ENCODE measurements around the gene MCU.
"Not testable (repeated sequence)": the region's sequence is repeated elsewhere in the genome, so short reads cannot be mapped to it uniquely, and the experiment has no call there.

Gene MCU

DNA sequence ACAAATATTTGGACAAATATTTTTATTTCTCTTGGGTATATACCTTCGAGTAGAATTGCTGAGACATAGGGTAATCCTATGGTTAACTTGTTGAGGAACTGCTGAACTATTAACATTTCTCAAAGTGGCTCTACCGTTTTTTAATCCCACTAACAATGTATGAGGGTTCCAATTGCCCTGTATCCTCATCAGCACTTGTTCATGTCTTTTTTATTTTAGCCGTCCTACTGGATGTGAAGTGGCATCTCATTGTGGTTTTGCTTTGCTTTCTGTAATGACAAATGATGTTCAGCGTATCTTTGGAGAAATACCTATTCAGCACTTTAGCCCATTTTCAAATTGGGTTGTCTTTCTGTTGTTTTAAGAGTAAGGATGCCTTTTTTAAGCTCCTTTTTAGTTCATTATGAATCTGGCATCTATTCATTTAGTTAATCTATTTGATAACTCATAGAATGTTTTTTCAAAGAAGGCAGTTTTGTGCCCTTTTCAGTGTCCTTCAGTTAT is 40.0 kb downstream of the MCU start:
- DNase-seq, result no peak

DNA sequence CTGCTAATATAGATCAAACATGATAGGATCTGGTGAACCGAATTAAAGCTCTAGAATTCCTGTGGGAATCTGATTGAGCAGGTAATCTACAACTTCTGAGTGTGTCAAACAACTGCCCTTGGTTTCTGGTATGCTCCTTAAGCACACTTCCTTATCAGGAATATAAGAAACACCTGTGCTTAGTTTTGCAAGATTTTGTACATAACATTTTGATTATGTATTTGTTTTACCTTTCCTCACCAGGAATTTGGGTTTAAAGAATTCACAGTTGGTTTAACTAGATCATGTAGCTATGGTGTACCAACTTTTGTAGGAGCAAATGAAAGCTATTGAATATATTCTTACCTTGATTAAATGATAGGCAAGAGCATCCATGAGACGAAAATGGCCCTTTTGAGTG is 40.6 kb downstream of the MCU start:
- DNase-seq, result no peak

DNA sequence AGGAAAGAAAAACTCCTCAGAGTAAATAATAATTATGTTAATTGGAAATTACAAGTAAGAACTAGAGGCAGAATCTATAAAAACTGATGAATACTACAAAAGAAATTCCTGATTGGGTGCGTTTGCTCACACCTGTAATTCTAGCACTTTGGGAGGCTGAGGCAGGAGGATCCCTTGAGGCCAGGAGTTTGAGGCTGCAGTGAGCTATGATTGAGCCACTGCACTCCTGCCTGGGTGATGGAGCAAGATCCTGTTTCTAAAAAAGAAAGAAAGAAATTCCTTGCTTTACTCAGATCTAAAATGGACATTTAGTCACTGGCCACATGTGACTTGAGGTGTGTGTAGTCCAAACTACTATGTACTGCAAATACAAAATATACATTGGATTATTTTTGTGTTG is 42.0 kb downstream of the MCU start:
- no peak for DNase-seq

DNA sequence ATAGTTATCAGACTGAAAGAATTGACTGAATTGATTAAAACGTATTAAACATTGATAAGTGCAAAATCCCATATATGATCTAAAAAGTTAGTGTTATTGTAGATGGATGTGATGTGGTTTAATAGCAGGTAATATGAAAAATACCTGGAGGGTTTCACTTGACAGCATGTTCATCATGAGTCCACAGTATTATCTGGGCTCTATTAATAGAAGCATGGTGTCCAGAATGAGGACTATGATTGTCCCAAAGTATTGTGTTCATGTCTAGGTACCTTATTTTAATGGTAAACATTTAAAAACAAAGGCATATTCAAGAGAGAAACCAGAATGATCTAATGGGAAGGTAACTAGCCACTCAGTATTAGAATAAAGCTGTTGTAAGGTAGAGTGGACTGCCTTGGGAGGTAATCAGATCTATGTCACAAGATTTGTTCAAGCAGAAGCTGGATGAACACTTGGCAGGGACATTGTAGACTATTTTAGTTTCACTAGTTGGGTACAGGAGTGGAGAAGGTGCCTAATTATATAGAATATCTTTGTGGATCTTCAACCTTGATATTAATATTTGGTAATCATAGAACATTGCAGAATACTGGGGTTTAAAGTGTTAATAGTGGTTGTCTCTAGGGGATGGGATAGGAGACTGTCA is 43.5 kb downstream of the MCU start:
- no peak for DNase-seq

DNA sequence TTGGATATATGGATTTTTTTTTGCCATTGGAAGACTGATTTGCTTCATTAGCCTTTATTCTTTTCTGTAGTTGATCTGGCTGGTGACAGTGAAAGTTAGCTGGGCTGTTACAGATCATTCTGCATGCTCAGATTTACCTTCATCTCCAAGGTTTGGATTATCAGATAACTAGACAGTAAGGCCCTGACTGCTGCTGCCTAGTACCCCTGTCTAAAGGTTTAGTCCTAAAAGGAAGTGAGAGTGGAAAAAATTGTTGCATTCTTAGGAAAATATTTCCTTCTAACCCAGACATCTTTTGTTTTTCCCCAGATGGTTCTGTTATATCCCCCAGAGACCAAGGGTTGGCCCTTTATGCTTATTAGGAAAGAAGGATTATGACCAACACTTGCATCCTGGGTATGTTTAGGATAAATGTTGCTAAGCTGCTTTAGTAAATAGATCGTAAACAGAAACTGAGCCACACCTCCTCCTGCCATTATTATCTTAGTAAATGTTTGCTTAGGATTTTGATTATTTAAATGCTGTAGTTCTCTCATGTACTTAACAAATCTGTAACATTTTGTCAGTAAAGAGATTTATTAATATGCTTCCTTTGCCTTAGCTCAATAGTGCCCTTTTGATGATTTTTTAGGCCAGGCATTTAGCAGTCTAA is 44.4 kb downstream of the MCU start:
- peak; percentile 88 for DNase-seq

DNA sequence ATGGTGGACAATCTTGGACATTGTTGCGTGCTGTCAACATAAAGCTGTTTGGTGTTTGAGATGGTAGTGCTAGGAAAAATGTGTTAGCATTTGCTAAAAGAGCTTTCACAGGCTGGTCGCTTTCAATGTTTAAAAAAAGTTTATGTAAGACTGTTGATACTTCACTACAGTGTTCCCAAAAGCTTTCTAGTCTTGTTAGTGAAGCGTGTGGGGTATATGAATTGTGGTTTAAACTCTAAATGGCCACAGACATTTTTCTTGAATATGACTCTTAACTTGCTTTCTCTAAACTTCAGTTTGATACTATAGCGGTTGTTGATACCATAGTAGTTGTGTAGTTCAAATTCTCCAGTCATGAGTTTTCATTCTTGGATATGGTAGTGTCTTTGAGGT is 44.9 kb downstream of the MCU start:
- DNase-seq, result peak; percentile 43

DNA sequence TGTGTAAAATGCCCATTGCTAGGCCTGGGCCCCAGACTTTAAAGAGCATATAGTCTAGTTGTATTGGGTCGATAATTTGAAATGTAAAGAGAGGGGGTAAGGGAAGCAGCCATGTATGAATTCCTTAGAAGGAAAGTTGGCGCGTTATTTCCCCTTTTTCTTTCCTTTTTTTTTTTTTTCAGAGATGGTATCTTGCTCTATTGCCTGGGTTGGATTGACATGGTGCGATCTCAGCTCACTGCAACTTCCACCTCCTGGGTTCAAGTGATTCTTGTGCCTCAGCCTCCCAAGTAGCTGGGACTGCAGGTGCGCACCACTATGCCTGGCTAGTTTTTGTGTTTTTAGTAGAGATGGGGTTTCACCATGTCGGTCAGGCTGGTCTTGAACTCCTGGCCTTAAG is 45.4 kb downstream of the MCU start:
- DNase-seq, result not testable (repeated sequence)

DNA sequence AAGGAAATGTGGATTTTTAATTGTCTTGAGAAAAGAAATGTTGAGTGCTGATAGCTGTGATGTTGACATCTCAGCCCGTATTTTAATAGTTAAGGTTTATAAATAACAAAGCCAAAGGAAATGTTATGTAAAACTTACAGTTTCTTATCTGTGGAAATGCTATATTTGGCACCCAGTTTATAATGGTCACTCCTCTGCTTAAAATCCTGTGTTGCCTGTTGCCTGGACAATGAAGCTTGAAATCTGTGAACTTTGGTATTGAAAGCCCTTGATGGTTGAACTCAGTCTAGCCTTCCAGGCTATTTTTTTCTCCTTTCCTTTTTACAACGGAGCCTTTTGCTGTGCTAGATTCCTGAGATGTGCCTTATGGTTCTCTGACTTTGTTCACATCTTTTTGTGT is 46.5 kb downstream of the MCU start:
- no peak for DNase-seq

DNA sequence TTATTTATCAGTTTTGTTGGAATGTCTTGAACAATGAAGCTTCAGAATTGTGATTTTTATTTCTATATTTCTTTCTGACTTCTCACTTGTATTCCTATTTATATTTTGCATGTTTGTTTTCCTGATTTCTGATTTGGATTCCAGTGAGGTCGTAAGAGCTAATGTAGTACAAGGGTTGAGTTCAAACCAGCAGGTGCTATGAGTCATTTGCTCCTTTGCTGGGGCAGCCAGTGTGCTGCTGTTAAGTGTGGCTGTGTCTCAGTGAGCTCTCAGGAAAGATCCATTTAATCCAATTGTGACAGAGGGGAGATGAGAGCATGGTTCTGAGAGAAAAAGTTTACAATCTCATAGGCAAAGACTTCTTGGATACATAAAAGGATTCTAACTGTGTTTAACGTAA is 48.6 kb downstream of the MCU start:
- DNase-seq, result no peak

DNA sequence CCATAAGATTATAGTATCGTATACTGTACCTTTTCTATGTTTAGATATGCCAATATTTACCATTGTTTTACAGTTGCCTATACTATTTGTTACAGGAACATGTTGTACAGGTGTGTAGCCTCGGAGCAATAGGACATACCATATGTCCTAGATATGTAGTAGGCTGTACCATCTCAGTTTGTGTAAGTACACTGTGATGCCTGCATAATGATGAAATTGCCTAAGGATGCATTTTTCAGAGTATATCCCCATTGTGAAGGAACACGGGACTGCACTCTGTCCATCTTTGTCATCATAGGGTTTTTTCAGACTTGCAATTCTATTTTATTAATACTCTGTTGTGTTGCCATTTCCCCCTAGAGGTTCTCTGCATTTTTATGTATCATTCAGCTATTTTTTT is 50.1 kb downstream of the MCU start:
- no peak for DNase-seq

DNA sequence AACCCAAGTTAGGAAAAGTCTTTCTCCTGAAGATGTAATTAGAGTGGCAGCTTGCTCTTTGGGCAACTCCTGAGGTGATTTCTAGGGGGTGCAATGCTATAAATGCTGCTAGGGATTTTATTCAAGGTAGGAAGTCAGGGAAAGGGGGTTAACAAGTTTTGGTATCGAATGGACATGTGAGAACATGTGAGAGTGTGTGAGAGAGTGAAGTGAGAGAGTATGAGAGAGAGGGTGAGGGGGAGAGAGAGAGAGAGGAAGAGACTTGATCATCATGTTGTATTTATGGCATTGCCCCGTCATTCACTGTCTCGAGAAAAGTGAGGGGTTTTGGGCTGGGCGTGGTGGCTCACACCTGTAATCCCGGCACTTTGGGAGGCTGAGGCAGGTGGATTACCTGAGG is 50.9 kb downstream of the MCU start:
- DNase-seq, result no peak

DNA sequence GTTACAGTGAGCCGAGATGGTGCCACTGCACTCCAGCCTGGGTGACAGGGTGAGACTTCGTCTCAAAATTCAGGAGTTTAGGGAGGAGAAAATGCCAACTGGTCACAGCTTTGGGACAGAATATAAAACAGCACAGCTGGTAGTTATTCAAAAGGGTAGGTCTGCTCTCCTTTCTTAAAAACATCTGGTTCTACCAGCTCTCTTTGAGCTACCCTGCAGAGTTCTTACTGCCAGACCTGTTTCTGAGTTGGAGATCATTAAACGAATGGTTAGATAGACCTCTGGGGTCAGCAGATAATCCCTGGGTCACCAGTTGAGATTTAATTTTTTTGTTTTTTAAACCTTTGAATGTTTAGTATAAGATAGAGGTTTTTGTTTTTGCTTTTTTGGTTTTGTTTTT is 52.6 kb downstream of the MCU start:
- DNase-seq, result no peak

DNA sequence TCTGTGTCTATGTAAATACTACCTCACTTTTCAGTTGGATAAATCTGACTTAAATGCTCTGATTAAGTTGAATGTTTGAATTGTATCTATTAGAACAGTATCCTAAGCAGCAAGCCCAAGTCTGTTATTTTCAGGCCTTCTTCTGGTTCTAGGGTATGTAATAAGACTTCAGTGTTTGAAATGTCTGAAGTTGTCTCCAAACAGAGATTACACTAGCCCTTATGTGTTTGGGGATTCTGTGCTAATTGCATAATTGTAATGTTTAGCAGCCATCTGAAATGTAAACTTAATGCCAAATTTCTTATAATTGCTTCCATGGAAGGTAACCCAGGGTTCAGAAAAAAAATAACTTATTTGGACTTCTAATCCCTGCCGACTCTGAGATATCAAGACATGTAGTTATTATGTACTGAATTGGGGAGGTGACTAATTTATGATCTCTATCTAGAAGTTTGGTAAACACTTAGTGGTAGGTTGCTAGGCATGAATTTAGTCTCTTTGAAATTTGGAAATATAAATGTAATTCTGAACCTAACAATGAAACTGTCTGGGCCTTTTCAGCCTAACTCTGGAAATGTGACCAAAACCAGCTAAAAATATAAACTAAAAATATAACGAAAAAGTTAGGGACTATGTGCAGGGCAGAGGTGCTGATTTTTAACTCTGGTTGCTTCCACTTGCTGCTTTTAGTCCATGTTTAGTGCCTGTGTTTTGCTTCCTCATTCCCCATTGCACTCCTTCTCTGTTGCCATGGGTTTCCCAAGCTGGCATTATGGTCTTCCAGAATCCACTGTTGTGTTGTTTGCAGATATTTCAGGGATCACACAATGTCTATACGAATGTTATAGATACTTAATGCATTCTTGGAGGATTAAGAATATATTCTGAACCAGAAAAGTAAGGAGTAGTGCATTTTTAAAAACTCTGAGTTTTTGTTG is 54.8 kb downstream of the MCU start:
- peak; percentile 30 for DNase-seq

DNA sequence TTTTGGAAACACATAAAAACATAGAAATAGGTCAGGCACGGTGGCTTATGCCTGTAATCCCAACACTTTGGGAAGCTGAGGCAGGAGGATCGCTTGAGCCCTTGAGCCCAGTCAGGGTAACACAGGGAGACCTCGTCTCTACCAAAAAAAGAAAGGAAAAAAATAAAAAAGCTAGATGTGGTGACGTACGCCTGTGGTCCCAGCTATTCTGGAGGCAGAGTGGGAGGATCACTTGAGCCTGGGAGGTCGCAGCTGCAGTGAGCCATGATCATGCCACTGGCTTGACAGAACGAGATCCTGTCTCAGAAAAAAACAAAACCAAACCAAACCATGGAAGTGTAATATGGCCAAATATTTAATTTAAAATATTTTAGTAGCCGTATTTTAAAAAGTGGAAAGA is 55.6 kb downstream of the MCU start:
- no peak for DNase-seq

DNA sequence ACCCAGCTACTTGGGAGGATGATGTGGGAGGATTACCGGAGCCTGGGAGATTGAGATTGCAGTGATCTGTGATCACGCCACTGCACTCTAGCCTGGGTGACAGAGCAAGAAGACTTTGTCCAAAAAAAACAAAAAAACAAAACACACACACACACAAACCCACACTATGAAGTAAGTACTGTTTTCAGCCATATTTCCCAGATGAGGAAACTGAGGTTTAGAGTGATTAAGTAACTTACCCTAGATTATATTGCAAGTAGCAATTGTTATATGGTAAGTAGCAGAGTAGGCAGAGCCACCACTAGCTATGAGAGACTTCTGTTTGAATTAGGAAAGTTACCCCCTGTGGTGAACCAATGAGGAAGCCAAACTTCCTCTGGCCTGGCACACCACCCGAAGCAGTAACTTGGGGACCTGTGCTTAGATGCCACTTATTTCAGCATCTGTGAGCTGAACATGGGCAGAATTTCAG is 61.9 kb downstream of the MCU start:
- DNase-seq, result no peak

DNA sequence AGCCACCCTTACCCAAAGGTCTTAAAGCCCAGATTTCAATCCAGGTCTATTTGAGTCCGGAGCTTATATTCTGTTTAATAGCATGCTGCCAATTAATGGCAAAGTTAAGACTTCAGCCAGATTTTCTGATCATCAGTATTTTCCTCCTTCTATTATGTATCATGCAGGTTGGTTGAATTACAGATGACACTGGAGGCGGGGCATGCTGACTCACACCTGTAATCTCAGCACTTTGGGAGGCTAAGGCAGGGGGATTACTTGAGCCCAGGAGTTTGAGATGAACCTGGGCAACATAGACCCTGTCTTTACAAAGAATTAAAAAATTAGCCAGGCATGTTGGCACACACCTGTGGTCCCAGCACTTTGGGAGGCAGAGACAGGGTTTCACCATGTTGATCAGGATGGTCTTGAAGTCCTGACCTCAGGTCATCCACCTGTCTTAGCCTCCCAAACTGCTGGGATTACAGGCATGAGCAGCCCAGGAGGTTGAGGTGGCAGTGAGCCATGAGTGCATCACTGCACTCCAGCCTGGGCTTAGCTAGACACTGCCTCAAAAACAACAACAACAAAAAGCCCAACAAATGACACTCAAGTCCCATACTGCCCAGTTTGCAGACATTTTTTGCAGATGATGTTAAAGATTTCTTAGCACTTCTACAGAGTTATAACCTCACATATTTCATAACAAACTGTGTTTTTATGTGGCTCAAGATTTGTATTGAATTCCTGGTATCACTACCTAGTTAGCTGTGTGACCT is 62.5 kb downstream of the MCU start:
- DNase-seq, result no peak

DNA sequence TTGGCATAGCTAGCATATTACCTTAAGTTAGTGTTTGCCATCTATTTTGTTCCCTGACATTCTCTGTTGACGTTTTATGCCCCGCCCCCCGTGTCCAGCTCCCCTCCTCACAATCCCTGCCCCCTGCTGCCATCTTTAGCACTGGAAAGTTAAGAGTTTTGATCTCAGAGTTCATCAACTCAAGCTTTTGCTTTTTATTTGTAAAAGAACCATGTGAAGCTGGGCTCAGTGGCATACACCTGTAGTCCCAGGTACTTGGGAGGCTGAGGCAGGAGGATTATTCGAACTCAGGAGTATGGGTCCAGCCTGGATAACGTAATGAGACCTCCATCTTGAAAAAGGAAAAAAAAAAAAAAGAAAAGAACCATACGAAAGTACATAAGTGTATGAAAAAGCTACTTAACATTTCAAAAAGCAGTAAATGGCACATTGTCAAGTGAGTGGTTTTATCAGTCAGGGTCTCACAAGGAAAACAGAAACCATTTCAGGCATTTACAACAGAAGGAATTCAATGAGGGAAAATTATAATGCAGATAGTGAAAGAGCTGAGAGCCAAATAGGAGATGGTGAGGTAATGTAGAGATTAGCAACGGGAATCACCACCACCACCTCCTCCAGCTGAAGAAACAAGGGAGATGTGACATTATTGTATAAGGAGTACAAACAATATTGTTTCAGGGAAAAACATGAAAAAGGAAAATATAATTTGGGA is 64.9 kb downstream of the MCU start:
- DNase-seq, result peak; percentile 59

DNA sequence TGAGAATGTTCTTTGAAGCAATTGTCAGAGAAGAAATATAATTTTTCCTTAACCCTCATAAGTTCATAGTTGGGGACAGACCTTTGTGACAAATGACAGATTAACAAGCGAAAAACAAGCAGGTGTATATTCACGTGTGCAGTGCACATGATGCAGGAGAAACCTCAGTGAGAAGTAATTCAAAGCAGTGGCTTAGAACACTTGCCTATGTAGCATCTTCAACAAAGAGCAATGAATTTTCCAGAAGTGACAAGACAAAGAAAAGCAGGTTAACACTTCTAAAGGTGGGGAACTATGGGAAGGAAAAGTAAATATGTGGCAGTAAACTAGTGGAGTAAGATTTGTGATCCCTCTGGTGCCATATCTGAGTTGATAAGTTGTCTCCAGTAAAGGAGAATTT is 65.8 kb downstream of the MCU start:
- DNase-seq, result no peak

DNA sequence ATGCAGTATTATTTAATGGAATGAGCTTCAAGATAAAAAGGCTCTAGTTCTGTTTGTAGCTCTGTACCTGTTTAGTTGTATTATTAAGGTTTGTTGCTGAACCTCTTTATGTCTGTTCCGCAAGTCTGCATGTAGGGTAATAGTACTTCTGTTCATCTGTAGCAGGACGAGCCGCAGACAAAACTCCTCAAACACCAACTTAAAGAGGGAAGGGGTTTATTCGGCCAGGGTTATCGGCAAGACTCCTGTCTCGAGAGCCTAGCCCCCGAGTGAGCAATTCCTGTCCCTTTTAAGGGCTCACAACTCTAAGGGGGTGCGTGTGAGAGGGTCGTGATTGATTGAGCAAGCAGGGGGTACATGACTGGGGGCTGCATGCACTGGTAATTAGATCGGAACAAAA is 67.0 kb downstream of the MCU start:
- not testable (repeated sequence) for DNase-seq

DNA sequence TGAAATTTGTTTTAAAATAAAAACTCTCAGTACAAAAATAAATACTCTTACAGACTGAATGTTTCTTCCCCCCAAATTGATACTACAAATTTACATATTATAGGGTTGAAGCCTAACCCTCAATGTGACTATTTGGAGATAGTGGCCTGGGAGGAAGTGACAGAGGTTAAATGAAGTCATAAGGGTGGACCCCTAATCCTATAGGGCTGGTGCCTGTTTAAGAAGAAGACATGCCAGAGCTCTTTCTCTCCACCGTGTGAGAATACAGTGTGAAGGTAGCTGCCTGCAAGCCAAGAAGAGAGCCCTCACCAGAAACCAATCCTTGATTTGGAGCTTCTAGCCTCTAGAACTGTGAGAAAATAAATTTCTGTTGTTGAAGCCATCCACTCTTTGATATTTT is 67.6 kb downstream of the MCU start:
- DNase-seq, result no peak

DNA sequence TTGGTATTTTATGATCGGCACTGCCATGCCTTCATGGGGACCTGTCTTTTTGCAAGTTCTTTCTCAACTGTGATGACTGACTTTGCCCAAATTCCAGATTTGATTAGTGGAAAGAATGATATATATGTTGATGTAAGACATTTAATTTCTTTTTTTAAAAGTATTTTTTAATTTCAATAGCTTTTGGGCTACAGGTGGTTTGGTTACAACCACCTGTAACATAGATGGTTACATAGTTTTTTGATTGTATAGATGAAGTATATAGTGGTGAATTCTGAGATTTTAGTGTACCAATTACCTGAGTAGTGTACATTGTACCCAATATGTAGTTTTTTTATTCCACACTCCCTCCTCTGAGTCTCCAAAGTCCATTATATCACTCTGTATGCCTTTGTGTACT is 69.6 kb downstream of the MCU start:
- no peak for DNase-seq

DNA sequence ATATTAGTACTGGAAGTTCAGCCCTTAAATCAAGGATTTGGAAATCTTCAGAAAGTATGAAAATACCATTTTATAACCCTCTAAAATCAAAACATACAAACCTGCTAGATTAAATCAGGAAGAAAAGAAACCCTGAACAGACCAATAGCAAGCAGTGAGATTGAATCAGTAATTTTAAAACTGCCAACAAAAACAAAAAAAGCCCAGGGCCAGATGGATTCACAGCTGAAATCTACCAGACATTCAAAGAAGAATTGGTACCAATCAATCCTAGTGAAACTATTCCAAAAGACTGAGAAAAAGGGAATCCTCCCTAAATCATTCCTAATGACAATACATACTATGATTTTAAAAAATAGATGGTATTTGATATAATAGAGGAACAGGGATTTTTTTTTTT is 70.1 kb downstream of the MCU start:
- DNase-seq, result peak; percentile 28

All from fibroblast of skin of scalp (primary cell).